MM.1S (cell line): ENCODE measurements around the gene SSTR4.

ENCODE experiments used
- EZH2 ChIP-seq: fragments of 300-600 bp; sonication (generic); optimal IDR thresholded peaks from 2 replicates; pipeline ENCODE3; 2017; ENCODE audit warnings: low read depth, mild to moderate bottlenecking, antibody characterized with exemption, low read length, mixed read lengths
- EZH2phosphoT487 ChIP-seq: fragments of 300-600 bp; sonication (generic); IDR thresholded peaks from 2 replicates; pipeline ENCODE4 v1.6.1; 2018; ENCODE audit warnings: antibody characterized with exemption, low read length
- TF ChIP-seq, protein P1 (sequence below): fragments of 300-600 bp; sonication (generic); IDR thresholded peaks from 2 replicates; pipeline ENCODE4 v1.5.1; 2016; ENCODE audit warnings: antibody characterized with exemption, low read length, mixed read lengths

DNA sequence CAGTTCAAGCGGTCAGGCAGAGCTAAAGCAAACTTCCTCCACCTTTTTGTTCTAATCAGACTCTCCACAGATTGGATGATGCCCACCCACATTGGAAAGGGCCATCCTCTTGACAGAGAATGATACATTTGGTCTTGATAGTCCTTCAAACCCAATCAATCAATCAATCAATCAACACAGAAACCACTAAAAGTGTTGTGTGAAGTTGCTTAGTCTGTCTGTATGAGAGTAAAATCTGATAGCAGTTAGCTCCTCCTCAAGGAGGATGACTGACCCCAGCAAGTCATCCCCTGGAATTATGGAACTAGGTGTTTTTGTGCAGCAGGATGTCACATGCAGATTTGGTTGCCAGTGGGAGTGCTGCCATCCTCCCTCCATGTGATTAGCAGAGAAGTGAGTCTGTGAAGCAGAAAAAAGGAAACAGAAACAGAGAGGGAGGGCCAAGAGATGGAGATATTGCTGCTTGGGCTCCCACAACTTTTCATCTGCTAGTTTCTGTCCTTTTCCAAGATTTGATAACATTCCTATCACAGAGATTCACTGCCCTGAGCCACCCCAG is 32.0 kb upstream of the SSTR4 start:
- TF ChIP-seq, protein P1, sequence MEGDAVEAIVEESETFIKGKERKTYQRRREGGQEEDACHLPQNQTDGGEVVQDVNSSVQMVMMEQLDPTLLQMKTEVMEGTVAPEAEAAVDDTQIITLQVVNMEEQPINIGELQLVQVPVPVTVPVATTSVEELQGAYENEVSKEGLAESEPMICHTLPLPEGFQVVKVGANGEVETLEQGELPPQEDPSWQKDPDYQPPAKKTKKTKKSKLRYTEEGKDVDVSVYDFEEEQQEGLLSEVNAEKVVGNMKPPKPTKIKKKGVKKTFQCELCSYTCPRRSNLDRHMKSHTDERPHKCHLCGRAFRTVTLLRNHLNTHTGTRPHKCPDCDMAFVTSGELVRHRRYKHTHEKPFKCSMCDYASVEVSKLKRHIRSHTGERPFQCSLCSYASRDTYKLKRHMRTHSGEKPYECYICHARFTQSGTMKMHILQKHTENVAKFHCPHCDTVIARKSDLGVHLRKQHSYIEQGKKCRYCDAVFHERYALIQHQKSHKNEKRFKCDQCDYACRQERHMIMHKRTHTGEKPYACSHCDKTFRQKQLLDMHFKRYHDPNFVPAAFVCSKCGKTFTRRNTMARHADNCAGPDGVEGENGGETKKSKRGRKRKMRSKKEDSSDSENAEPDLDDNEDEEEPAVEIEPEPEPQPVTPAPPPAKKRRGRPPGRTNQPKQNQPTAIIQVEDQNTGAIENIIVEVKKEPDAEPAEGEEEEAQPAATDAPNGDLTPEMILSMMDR, result no peak
- TF ChIP-seq EZH2phosphoT487 (no peak), EZH2 (no peak)
